HepG2 (cell line): ENCODE measurements around the gene PSMD8. TPM values are rescaled to one million over a fixed set of nuclear protein-coding genes. Genes with fewer than 3 reads are reported as not detected.
A peak's percentile ranks its signal among the peaks of the same experiment; 100 is the strongest.

ENCODE experiments used
- ATAD3A ChIP-seq: sonication (generic); formaldehyde crosslinking; IDR thresholded peaks from 2 replicates; pipeline ENCODE4 v1.4.0; 2020; ENCODE audit warnings: missing genetic modification reagents
- DMAP1 ChIP-seq: IDR thresholded peaks from 2 replicates; pipeline ENCODE4 v1.6.1; 2016
- FOXA1 ChIP-seq, 2 experiments: fragments of 450-650 bp in 1 of 2; sonication (generic) in 1 of 2; formaldehyde crosslinking in 1 of 2; IDR thresholded peaks; 2 replicates each; pipeline versions ENCODE4 v1.4.0 to v1.6.1; 2016 to 2020; ENCODE audit warnings: missing genetic modification reagents in 1 of 2
- HES4 ChIP-seq: sonication (generic); formaldehyde crosslinking; IDR thresholded peaks from 2 replicates; pipeline ENCODE4 v1.9.0; 2021; ENCODE audit warnings: mild to moderate bottlenecking, missing genetic modification reagents, borderline replicate concordance
- HNF4A ChIP-seq: sonication (generic); formaldehyde crosslinking; IDR thresholded peaks from 2 replicates; pipeline ENCODE4 v1.4.0; 2020; ENCODE audit warnings: missing genetic modification reagents
- NKX3-1 ChIP-seq: sonication (generic); formaldehyde crosslinking; IDR thresholded peaks from 2 replicates; pipeline ENCODE4 v1.5.0; 2020; ENCODE audit warnings: missing genetic modification reagents
- TGIF2 ChIP-seq: IDR thresholded peaks from 2 replicates; pipeline ENCODE4 v1.6.1; 2016; ENCODE audit warnings: control low read depth, missing compliant biosample characterization
- U2AF2 ChIP-seq: fragments of 200-400 bp; formaldehyde crosslinking; IDR thresholded peaks from 2 replicates; pipeline ENCODE4 v1.6.1; 2017; ENCODE audit warnings: low read depth, mild to moderate bottlenecking, low read length
- YEATS2 ChIP-seq: sonication (generic); formaldehyde crosslinking; IDR thresholded peaks from 2 replicates; pipeline ENCODE4 v1.4.0; 2020; ENCODE audit warnings: missing genetic modification reagents, borderline replicate concordance
- ZNF777 ChIP-seq: sonication (generic); formaldehyde crosslinking; IDR thresholded peaks from 2 replicates; pipeline ENCODE4 v1.4.0; 2020; ENCODE audit warnings: missing genetic modification reagents
- ZNF841 ChIP-seq: sonication (generic); formaldehyde crosslinking; IDR thresholded peaks from 2 replicates; pipeline ENCODE4 v1.8.1; 2023; ENCODE audit warnings: missing genetic modification reagents, borderline replicate concordance
- polyA plus RNA-seq, 8 experiments: library from polyadenylated mRNA; depleted of rRNA in 3 of 8; stranded (reverse) in 7 of 8; unstranded in 1 of 8; fragments of >200 nt; fragmentation: Illumina TruSeq in 4 of 8; extraction: Trizol in 4 of 8; gene quantifications; 2 replicates each; pipeline versions ENCODE4 v1.2.1 to v1.2.3, GENCODE V29; 2011 to 2016; ENCODE audit warnings: low read depth in 4 of 8, missing spikeins in 1 of 8, mixed read lengths in 1 of 8; ENCODE audit not compliant: insufficient read depth in 1 of 8
- total RNA-seq, 5 experiments: library from RNA; depleted of rRNA; stranded (reverse); fragments of >200 nt; fragmentation: Illumina TruSeq; extraction: Trizol; gene quantifications; 2 replicates each; pipeline ENCODE4 v1.2.3, GENCODE V29; 2016; ENCODE audit warnings: low read depth in 1 of 5
- TF ChIP-seq, protein P1 (sequence below): sonication (generic); formaldehyde crosslinking; conservative IDR thresholded peaks from 2 replicates; pipeline ENCODE4 v1.5.0; 2020; ENCODE audit warnings: missing genetic modification reagents
- TF ChIP-seq, protein P2 (sequence below): sonication (generic); formaldehyde crosslinking; IDR thresholded peaks from 2 replicates; pipeline ENCODE4 v1.4.0; 2020; ENCODE audit warnings: missing genetic modification reagents
- TF ChIP-seq, protein P3 (sequence below): sonication (generic); formaldehyde crosslinking; IDR thresholded peaks from 2 replicates; pipeline ENCODE4 v1.4.0; 2020; ENCODE audit warnings: missing genetic modification reagents
- TF ChIP-seq, protein P4 (sequence below): sonication (generic); formaldehyde crosslinking; IDR thresholded peaks from 2 replicates; pipeline ENCODE4 v1.4.0; 2020; ENCODE audit warnings: missing genetic modification reagents, mild to moderate bottlenecking, borderline replicate concordance
- TF ChIP-seq, protein P5 (sequence below): sonication (generic); formaldehyde crosslinking; conservative IDR thresholded peaks from 2 replicates; pipeline ENCODE4 v1.8.0; 2022; ENCODE audit warnings: mild to moderate bottlenecking, moderate library complexity, missing genetic modification reagents
- TF ChIP-seq, protein P6 (sequence below): sonication (generic); formaldehyde crosslinking; IDR thresholded peaks from 2 replicates; pipeline ENCODE4 v1.8.0; 2022; ENCODE audit warnings: missing genetic modification reagents, mild to moderate bottlenecking, borderline replicate concordance
- TF ChIP-seq, protein P7 (sequence below): sonication (generic); formaldehyde crosslinking; IDR thresholded peaks from 2 replicates; pipeline ENCODE4 v1.4.0; 2020; ENCODE audit warnings: missing genetic modification reagents; ENCODE audit errors: not compliant biosample characterization

The PSMD8 gene
- total and polyA plus RNA-seq, 2 of the 13 experiments (the other 11 are each of a cell fraction or from before 2014, with no cell fraction given): 162 to 296 TPM

DNA sequence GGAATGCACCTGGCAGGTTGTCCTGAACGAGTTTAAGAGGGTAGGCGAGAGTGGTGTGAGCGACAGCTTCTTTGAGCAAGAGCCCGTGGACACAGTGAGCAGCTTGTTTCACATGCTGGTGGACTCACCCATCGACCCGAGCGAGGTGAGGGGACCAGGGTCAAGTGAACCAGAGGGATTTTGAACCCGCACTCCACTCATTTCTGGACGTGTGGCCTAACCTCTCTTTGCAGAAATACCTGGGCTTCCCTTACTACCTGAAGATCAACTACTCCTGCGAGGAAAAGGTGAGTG, 37.1 kb upstream of the PSMD8 start (continued):
- TF ChIP-seq, protein P1, sequence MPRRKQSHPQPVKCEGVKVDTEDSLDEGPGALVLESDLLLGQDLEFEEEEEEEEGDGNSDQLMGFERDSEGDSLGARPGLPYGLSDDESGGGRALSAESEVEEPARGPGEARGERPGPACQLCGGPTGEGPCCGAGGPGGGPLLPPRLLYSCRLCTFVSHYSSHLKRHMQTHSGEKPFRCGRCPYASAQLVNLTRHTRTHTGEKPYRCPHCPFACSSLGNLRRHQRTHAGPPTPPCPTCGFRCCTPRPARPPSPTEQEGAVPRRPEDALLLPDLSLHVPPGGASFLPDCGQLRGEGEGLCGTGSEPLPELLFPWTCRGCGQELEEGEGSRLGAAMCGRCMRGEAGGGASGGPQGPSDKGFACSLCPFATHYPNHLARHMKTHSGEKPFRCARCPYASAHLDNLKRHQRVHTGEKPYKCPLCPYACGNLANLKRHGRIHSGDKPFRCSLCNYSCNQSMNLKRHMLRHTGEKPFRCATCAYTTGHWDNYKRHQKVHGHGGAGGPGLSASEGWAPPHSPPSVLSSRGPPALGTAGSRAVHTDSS (CRISPR knock-in tag): no peak
- TF ChIP-seq, protein P2, sequence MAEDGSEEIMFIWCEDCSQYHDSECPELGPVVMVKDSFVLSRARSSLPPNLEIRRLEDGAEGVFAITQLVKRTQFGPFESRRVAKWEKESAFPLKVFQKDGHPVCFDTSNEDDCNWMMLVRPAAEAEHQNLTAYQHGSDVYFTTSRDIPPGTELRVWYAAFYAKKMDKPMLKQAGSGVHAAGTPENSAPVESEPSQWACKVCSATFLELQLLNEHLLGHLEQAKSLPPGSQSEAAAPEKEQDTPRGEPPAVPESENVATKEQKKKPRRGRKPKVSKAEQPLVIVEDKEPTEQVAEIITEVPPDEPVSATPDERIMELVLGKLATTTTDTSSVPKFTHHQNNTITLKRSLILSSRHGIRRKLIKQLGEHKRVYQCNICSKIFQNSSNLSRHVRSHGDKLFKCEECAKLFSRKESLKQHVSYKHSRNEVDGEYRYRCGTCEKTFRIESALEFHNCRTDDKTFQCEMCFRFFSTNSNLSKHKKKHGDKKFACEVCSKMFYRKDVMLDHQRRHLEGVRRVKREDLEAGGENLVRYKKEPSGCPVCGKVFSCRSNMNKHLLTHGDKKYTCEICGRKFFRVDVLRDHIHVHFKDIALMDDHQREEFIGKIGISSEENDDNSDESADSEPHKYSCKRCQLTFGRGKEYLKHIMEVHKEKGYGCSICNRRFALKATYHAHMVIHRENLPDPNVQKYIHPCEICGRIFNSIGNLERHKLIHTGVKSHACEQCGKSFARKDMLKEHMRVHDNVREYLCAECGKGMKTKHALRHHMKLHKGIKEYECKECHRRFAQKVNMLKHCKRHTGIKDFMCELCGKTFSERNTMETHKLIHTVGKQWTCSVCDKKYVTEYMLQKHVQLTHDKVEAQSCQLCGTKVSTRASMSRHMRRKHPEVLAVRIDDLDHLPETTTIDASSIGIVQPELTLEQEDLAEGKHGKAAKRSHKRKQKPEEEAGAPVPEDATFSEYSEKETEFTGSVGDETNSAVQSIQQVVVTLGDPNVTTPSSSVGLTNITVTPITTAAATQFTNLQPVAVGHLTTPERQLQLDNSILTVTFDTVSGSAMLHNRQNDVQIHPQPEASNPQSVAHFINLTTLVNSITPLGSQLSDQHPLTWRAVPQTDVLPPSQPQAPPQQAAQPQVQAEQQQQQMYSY (CRISPR knock-in tag): no peak
- TF ChIP-seq ZNF841 (no peak), HES4 (CRISPR knock-in tag) (no peak), ATAD3A (no peak), FOXA1 (IDR thresholded peaks at IDR 0.05) (no peak), FOXA1 (CRISPR knock-in tag; IDR thresholded peaks at IDR 0.05) (no peak), YEATS2 (CRISPR knock-in tag) (peak; percentile 10; the same call in 1 of the 2 replicates), ZNF777 (CRISPR knock-in tag) (no peak), TGIF2 (CRISPR knock-in tag) (no peak), DMAP1 (CRISPR knock-in tag) (0 out of 2 replicates have a peak, but pooled peaks have one; percentile 1), HNF4A (CRISPR knock-in tag) (no peak), NKX3-1 (CRISPR knock-in tag) (no peak), U2AF2 (no peak)
- TF ChIP-seq, protein P3, sequence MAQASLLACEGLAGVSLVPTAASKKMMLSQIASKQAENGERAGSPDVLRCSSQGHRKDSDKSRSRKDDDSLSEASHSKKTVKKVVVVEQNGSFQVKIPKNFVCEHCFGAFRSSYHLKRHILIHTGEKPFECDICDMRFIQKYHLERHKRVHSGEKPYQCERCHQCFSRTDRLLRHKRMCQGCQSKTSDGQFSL (CRISPR knock-in tag): no peak
- TF ChIP-seq, protein P4, sequence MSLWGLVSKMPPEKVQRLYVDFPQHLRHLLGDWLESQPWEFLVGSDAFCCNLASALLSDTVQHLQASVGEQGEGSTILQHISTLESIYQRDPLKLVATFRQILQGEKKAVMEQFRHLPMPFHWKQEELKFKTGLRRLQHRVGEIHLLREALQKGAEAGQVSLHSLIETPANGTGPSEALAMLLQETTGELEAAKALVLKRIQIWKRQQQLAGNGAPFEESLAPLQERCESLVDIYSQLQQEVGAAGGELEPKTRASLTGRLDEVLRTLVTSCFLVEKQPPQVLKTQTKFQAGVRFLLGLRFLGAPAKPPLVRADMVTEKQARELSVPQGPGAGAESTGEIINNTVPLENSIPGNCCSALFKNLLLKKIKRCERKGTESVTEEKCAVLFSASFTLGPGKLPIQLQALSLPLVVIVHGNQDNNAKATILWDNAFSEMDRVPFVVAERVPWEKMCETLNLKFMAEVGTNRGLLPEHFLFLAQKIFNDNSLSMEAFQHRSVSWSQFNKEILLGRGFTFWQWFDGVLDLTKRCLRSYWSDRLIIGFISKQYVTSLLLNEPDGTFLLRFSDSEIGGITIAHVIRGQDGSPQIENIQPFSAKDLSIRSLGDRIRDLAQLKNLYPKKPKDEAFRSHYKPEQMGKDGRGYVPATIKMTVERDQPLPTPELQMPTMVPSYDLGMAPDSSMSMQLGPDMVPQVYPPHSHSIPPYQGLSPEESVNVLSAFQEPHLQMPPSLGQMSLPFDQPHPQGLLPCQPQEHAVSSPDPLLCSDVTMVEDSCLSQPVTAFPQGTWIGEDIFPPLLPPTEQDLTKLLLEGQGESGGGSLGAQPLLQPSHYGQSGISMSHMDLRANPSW (CRISPR knock-in tag): no peak
- TF ChIP-seq, protein P5, sequence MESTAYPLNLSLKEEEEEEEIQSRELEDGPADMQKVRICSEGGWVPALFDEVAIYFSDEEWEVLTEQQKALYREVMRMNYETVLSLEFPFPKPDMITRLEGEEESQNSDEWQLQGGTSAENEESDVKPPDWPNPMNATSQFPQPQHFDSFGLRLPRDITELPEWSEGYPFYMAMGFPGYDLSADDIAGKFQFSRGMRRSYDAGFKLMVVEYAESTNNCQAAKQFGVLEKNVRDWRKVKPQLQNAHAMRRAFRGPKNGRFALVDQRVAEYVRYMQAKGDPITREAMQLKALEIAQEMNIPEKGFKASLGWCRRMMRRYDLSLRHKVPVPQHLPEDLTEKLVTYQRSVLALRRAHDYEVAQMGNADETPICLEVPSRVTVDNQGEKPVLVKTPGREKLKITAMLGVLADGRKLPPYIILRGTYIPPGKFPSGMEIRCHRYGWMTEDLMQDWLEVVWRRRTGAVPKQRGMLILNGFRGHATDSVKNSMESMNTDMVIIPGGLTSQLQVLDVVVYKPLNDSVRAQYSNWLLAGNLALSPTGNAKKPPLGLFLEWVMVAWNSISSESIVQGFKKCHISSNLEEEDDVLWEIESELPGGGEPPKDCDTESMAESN: 0 out of 2 replicates have a peak, but pooled peaks have one; percentile 12
- TF ChIP-seq, protein P6, sequence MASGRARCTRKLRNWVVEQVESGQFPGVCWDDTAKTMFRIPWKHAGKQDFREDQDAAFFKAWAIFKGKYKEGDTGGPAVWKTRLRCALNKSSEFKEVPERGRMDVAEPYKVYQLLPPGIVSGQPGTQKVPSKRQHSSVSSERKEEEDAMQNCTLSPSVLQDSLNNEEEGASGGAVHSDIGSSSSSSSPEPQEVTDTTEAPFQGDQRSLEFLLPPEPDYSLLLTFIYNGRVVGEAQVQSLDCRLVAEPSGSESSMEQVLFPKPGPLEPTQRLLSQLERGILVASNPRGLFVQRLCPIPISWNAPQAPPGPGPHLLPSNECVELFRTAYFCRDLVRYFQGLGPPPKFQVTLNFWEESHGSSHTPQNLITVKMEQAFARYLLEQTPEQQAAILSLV: no peak
- TF ChIP-seq, protein P7, sequence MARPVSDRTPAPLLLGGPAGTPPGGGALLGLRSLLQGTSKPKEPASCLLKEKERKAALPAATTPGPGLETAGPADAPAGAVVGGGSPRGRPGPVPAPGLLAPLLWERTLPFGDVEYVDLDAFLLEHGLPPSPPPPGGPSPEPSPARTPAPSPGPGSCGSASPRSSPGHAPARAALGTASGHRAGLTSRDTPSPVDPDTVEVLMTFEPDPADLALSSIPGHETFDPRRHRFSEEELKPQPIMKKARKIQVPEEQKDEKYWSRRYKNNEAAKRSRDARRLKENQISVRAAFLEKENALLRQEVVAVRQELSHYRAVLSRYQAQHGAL (CRISPR knock-in tag): no peak
